ENCODE measurements around the gene GLIS1.

- TF ChIP-seq CTCF (IDR thresholded peaks at IDR 0.05; ENCODE audit: low read depth, low read length, poor library complexity, severe bottlenecking), result no peak
- no peak for TF ChIP-seq EZH2phosphoT487 (IDR thresholded peaks at IDR 0.05; ENCODE audit: borderline replicate concordance, low read length)
These were observed 132.3 kb downstream of the GLIS1 start for GRCh38 chr1:53606651-53607051.

All from DOHH2 (cell line).